GM12878 (cell line): ENCODE measurements around the gene BNIP2. TPM values are rescaled to one million over a fixed set of nuclear protein-coding genes. Genes with fewer than 3 reads are reported as not detected.

ENCODE experiments used
- ATAC-seq: fragments of 200-7000 bp; cut with Tn5 transposase; 3 replicates; pipeline ENCODE4 v1.9.1; 2020; ENCODE audit warnings: mild to moderate bottlenecking, moderate library complexity
- BruUV-seq: library from RNA; stranded (reverse); fragments of 400-500 nt; replicated peaks from 2 replicates; lab custom pipeline; 2021; lab: Mats Ljungman, UMichigan
- CTCF ChIA-PET: fragments of 300-600 bp; sonication (Branson Sonifier 250); formaldehyde crosslinking; extraction: SDS; loops from one replicate; lab custom pipeline; 2021; ENCODE audit warnings: inconsistent platforms; lab: Yijun Ruan, JAX
- POLR2A ChIA-PET: fragments of 350-600 bp; formaldehyde crosslinking; extraction: SDS; loops from one replicate; lab custom pipeline; 2021; ENCODE audit warnings: inconsistent platforms; lab: Charles Lee
- RAD21 ChIA-PET: fragments of 300-600 bp; sonication (Branson Sonifier 250); formaldehyde crosslinking; loops from one replicate; lab custom pipeline; 2023; ENCODE audit warnings: antibody characterized with exemption; ENCODE audit not compliant: unreplicated experiment; lab: Charles Lee
- SMC1A ChIA-PET: fragments of 300-600 bp; sonication (Branson Sonifier 250); formaldehyde crosslinking; loops from one replicate; lab custom pipeline; 2023; ENCODE audit not compliant: unreplicated experiment, uncharacterized antibody; lab: Charles Lee
- DNase-seq: peaks from one replicate; pipeline ENCODE4 v3.0.0-alpha.2; 2011; ENCODE audit warnings: low read depth, low spot score
- FAIRE-seq: peaks from 3 replicates; lab custom pipeline; 2011; peaks lifted over from hg19 to GRCh38; lab: Jason Lieb, UNC
- H2AFZ ChIP-seq: 2 replicates; pipeline ENCODE4 v1.6.0; 2011; ENCODE audit warnings: low read depth, low read length, control low read depth; ENCODE audit not compliant: control insufficient read depth
- H3K27ac ChIP-seq: 2 replicates; pipeline ENCODE4 v1.5.1; 2011; ENCODE audit warnings: control low read depth; ENCODE audit not compliant: control insufficient read depth, insufficient read depth
- H3K27me3 ChIP-seq, 2 experiments: replicated peaks in 1 of 2; 2 replicates each; pipeline versions ENCODE4 v1.6.0 to v1.6.1; 2011; ENCODE audit warnings: low read length in 1 of 2; ENCODE audit not compliant: control insufficient read depth in 2 of 2, insufficient read depth in 2 of 2
- H3K36me3 ChIP-seq, 2 experiments: 2 replicates each; pipeline ENCODE4 v1.5.1; 2011; ENCODE audit warnings: low read length in 1 of 2; ENCODE audit not compliant: control insufficient read depth in 2 of 2, insufficient read depth in 2 of 2
- H3K4me1 ChIP-seq: 2 replicates; pipeline ENCODE4 v1.6.1; 2011; ENCODE audit warnings: mild to moderate bottlenecking, low read length, moderate library complexity, mixed read lengths; ENCODE audit not compliant: control insufficient read depth, insufficient read depth
- H3K4me2 ChIP-seq: 2 replicates; pipeline ENCODE4 v1.6.0; 2011; ENCODE audit warnings: control low read depth; ENCODE audit not compliant: control insufficient read depth, insufficient read depth
- H3K4me3 ChIP-seq: fragments of 200-600 bp; sonication (generic); 2 replicates; pipeline ENCODE4 v1.5.1; 2016
- H3K79me2 ChIP-seq: 2 replicates; pipeline ENCODE4 v1.6.0; 2011; ENCODE audit warnings: low read length; ENCODE audit not compliant: control insufficient read depth, insufficient read depth
- H3K9ac ChIP-seq: 2 replicates; pipeline ENCODE4 v1.8.0; 2011; ENCODE audit warnings: low read length, control low read depth, mixed read lengths; ENCODE audit not compliant: control insufficient read depth, insufficient read depth
- H3K9me3 ChIP-seq: replicated peaks from 3 replicates; pipeline ENCODE4 v1.5.1; 2011; ENCODE audit warnings: mild to moderate bottlenecking, low read length; ENCODE audit not compliant: control insufficient read depth, insufficient read depth
- H4K20me1 ChIP-seq: 2 replicates; pipeline ENCODE4 v1.6.0; 2011; ENCODE audit not compliant: control insufficient read depth, insufficient read depth
- CBFB ChIP-seq: IDR thresholded peaks from 2 replicates; pipeline ENCODE4 v1.6.1; 2016; ENCODE audit warnings: antibody characterized with exemption, low read depth
- CHD2 ChIP-seq: IDR thresholded peaks from 2 replicates; pipeline ENCODE4 v1.6.1; 2011; ENCODE audit warnings: low read depth, low read length, improper control_type of control experiment, borderline replicate concordance
- CREM ChIP-seq: IDR thresholded peaks from 2 replicates; pipeline ENCODE4 v1.6.1; 2014; ENCODE audit warnings: antibody characterized with exemption, low read depth
- E4F1 ChIP-seq: fragments of 450-650 bp; IDR thresholded peaks from 2 replicates; pipeline ENCODE4 v1.6.1; 2018; ENCODE audit warnings: borderline replicate concordance, mild to moderate bottlenecking; ENCODE audit not compliant: partially characterized antibody
- GABPA ChIP-seq: IDR thresholded peaks from 2 replicates; pipeline ENCODE4 v1.6.1; 2014; ENCODE audit warnings: antibody characterized with exemption, low read depth, mild to moderate bottlenecking, inconsistent platforms
- HDGF ChIP-seq: fragments of 450-650 bp; IDR thresholded peaks from 2 replicates; pipeline ENCODE4 v1.6.1; 2016; ENCODE audit warnings: antibody characterized with exemption
- JUND ChIP-seq: IDR thresholded peaks from 2 replicates; pipeline ENCODE4 v1.6.1; 2012; ENCODE audit warnings: low read depth, mild to moderate bottlenecking, low read length, improper control_type of control experiment, moderate library complexity
- LARP7 ChIP-seq: fragments of 450-650 bp; IDR thresholded peaks from 2 replicates; pipeline ENCODE4 v1.6.1; 2017; ENCODE audit warnings: mild to moderate bottlenecking
- MYC ChIP-seq: IDR thresholded peaks from 2 replicates; pipeline ENCODE4 v1.6.1; 2011; ENCODE audit warnings: mild to moderate bottlenecking, low read length, moderate library complexity, inconsistent platforms; ENCODE audit not compliant: insufficient read depth, insufficient replicate concordance, insufficient read length, severe bottlenecking
- NFYB ChIP-seq: IDR thresholded peaks from 2 replicates; pipeline ENCODE4 v1.6.1; 2011; ENCODE audit warnings: low read depth, mild to moderate bottlenecking, low read length, improper control_type of control experiment, moderate library complexity; ENCODE audit not compliant: insufficient read depth
- NR2C1 ChIP-seq: fragments of 450-650 bp; IDR thresholded peaks from 2 replicates; pipeline ENCODE4 v1.6.1; 2017; ENCODE audit warnings: antibody characterized with exemption, mild to moderate bottlenecking, moderate library complexity
- PKNOX1 ChIP-seq: fragments of 450-650 bp; IDR thresholded peaks from 2 replicates; pipeline ENCODE4 v1.6.1; 2016; ENCODE audit warnings: mild to moderate bottlenecking
- POLR2AphosphoS5 ChIP-seq: IDR thresholded peaks from 2 replicates; pipeline ENCODE4 v1.6.1; 2011; ENCODE audit warnings: mild to moderate bottlenecking, low read length, inconsistent platforms
- PRDM15 ChIP-seq: fragments of 450-650 bp; formaldehyde crosslinking; IDR thresholded peaks from 2 replicates; pipeline ENCODE4 v1.4.0; 2020; ENCODE audit warnings: mild to moderate bottlenecking, moderate library complexity
- SRF ChIP-seq, 2 experiments: IDR thresholded peaks; 2 replicates each; pipeline ENCODE4 v1.6.1; 2011; ENCODE audit warnings: low read depth in 2 of 2, low read length in 2 of 2, mild to moderate bottlenecking in 1 of 2, moderate library complexity in 1 of 2
- YBX1 ChIP-seq: fragments of 450-650 bp; IDR thresholded peaks from 2 replicates; pipeline ENCODE4 v1.6.1; 2016; ENCODE audit warnings: antibody characterized with exemption
- YY1 ChIP-seq: IDR thresholded peaks from 2 replicates; pipeline ENCODE4 v1.6.1; 2011; ENCODE audit warnings: low read depth, mild to moderate bottlenecking, low read length
- WGBS: methylation state at CpG from one replicate; pipeline ENCODE4 v1.1.6; 2016; ENCODE audit warnings: low lambda C conversion rate; ENCODE audit not compliant: insufficient replicate concordance, insufficient coverage; ENCODE audit errors: missing lambda C conversion rate; 5-methylcytosine and 5-hydroxymethylcytosine counted together
- in situ Hi-C: fragments of 300-500 bp; cut with MboI; formaldehyde crosslinking; loops from 9 replicates; pipeline ENCODE4 v1.14.3; 2018; ENCODE audit warnings: mixed read lengths
- intact Hi-C: fragments of 100-400 bp; cut with micrococcal nuclease; formaldehyde crosslinking; loops from one replicate; pipeline ENCODE4 v1.14.2; 2022; ENCODE audit not compliant: unreplicated experiment
- polyA plus RNA-seq, 11 experiments: library from polyadenylated mRNA; depleted of rRNA in 4 of 11; unstranded in 6 of 11; stranded (reverse) in 5 of 11; fragments of >200 nt; fragmentation: Nextera tagmentation in 4 of 11; fragmentation: Illumina TruSeq in 1 of 11; extraction: Ambion mirVana in 4 of 11; extraction: Trizol in 1 of 11; gene quantifications; 1 replicate in 1 of 11; 2 replicates in 10 of 11; pipeline versions ENCODE4 v1.2.1 to v1.2.3, GENCODE V29; 2011 to 2016; ENCODE audit warnings: inconsistent platforms in 2 of 11, missing spikeins in 2 of 11, low read depth in 1 of 11
- total RNA-seq, 4 experiments: library from RNA; depleted of rRNA in 3 of 4; stranded (reverse); fragments of >200 nt in 3 of 4; fragmentation: Illumina TruSeq in 1 of 4; extraction: Trizol in 1 of 4; gene quantifications; 2 replicates each; pipeline versions ENCODE4 v1.2.1 to v1.2.3, GENCODE V29; 2013 to 2021

Gene BNIP2
- total and polyA plus RNA-seq, 10 of the 15 experiments (the other 5 are each of a cell fraction or from before 2014, with no cell fraction given): 29.9 to 122 (median 67.7) TPM

GRCh38 chr15:59713177-59713576 lies 24.1 kb upstream of the BNIP2 start:
- no peaks in the 10 kb centered on the region for H4K20me1 ChIP-seq
- no peaks in the 10 kb centered on the region for H3K4me1 ChIP-seq
- FAIRE-seq (no peak), DNase-seq (no peak), ATAC-seq (no peak)
- WGBS: 35% methylated on average over 3 of the region's 3 CpGs
- no peak overlapping the region for H3K4me3 ChIP-seq
- no TSS peak for BruUV-seq
- H3K4me2 ChIP-seq: no peak overlapping the region
- ChIA-PET POLR2A (no interaction called here), RAD21 (interaction anchor here (0.9 kb wide), 1 partner anchor 22 kb away, joined by 3 read pairs; no protein-coding TSS in a partner anchor), SMC1A (no interaction called here), CTCF (no interaction called here)
- no peak overlapping the region for H3K9ac ChIP-seq
- in situ Hi-C loops (loop anchor here (10.0 kb wide), 2 partner anchors 472 to 612 kb away; no protein-coding TSS in a partner anchor), intact Hi-C loops (no loop called here)
- H3K79me2 ChIP-seq: no peaks in the 10 kb centered on the region
- no peaks in the 10 kb centered on the region for H3K9me3 ChIP-seq
- H3K27ac ChIP-seq: no peak overlapping the region
- H2AFZ ChIP-seq: no peak overlapping the region
- no peak for TF ChIP-seq CREM
- TF ChIP-seq CBFB: no peak
- no peak for TF ChIP-seq MYC
- no peak for TF ChIP-seq YY1
- TF ChIP-seq SRF (IDR thresholded peaks at IDR 0.05; ENCODE audit: low read depth in 2 of 2, low read length in 2 of 2): no peak
- TF ChIP-seq YBX1: no peak
- TF ChIP-seq GABPA: no peak
- no peak for TF ChIP-seq CHD2
- no peak for TF ChIP-seq LARP7
- no peak for TF ChIP-seq HDGF
- no peak for TF ChIP-seq NR2C1
- TF ChIP-seq JUND: no peak
- no peak for TF ChIP-seq PRDM15 (CRISPR knock-in tag)
- TF ChIP-seq NFYB: no peak
- no peak for TF ChIP-seq PKNOX1
- no peak for TF ChIP-seq POLR2AphosphoS5
- no peak for TF ChIP-seq E4F1
- H3K36me3 ChIP-seq: no peaks in the 10 kb centered on the region
- no peaks in the 10 kb centered on the region for H3K27me3 ChIP-seq
